GM21528 (cell line): Measurements from ENCODE around the gene PDE4D.
A peak's percentile ranks its signal among the peaks of the same experiment; 100 is the strongest.

Source experiments
- ATAC-seq: cut with Tn5 transposase; IDR thresholded peaks from one replicate; pipeline ENCODE4 v1.9.1; 2021; ENCODE audit warnings: mild to moderate bottlenecking, moderate library complexity; ENCODE audit not compliant: unreplicated experiment, low FRiP score

PDE4D gene

GRCh38 chr5:59174248-59174844 lies 719.2 kb downstream of the PDE4D start:
- peak; percentile 47 for ATAC-seq

- no peak for ATAC-seq
Measured at GRCh38 chr5:59173578-59173977, 719.9 kb downstream of the PDE4D start.

DNA sequence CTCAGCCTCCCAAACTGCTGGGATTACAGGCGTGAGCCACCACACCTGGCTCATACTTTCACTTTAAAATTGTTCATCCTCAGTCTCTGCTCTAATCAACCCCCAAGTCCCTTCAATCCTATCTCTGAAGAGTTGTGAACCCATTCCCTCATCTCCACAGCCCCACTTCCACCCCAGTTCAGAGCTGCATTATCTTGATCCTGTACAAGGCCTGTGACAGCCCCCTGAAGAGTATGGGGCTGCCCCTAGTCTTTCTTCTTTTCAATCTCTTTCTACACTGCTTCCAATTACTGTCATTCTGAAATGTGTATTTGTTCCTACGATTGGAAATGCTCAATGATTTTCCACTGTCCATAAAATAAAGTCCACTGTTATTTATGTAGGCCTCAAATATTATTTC lies 722.4 kb downstream of the PDE4D start:
- no peak for ATAC-seq

DNA sequence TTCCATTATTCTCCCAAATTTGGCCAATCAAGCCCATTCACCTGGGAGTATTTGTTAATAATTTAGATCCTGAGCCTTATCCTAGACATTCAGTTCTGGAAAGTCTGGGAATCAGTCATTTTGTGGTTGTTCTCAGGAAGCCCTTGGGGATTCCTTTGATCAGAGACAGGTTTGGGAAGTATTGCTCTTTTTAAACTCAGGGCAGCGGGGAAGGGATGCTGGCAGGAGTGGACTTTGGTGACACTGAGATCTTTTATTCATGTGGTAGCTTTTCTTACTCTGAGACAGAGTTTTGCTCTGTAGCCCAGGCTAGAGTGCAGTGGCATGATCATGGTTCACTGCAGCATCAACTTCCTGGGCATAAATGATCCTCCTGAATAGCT lies 723.8 kb downstream of the PDE4D start:
- ATAC-seq, result no peak

GRCh38 chr5:59169081-59169767 lies 724.3 kb downstream of the PDE4D start:
- no peak for ATAC-seq

DNA sequence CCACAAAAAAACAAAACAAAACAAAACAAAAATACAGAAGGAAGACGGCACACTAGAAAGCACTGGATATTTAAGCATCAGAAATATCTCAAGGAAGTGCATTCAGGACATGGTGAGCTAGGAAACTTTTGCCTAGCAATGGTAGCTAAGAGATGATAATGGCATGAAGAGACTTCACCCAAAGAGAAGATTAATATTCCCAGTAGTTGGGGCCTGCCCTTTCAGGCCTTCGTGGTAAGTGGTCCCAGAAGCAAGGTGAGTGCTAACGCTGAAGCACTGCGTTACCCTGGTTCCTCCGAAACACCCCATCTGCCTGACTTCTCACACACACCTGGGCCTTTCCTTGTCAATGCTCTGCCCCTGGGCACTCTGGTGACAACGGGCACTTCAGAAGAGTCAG lies 725.5 kb downstream of the PDE4D start:
- ATAC-seq, result no peak

- ATAC-seq, result no peak
Measured at GRCh38 chr5:59164041-59164830, 729.3 kb downstream of the PDE4D start.

DNA sequence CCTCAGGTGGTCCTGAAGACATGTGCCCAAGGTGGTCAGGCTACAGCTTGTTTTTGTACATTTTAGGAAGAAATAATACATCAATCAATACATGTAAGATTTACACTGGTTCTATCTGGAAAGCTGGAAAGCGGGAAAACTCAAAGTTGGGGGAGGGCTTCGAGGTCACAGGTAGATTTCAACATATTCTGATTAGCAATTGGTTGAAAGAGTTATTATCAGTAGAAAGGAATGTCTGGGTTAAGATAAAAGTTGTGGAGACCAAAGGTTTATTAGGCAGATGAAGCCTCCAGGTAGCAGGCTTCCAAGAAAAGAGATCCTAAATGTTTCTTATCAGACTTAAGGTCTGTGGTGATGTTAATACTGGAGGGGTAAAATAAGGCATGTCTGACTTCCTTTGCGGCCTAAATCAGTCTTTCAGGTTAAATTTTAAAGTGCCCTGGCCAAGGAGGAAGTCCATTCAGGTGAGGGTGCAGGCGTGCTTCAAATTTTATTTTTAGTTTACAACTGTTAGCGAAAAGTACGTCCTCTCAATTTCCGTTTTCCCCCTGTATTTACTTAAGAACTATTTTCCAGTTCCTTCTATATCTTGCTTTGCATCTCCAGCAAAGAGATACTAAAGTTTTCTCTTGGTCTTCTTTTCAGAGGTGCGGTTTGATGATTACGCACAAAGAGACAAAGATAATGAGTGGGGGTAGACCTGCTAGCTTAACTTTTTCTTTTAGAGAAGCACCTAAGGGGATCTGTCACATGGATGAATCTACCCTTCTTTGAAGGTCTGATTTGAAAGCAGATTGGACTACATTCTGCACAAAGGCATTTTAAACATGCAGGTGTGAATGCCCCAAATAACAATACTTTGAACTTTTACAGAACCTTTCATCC lies 732.1 kb downstream of the PDE4D start:
- no peak for ATAC-seq

DNA sequence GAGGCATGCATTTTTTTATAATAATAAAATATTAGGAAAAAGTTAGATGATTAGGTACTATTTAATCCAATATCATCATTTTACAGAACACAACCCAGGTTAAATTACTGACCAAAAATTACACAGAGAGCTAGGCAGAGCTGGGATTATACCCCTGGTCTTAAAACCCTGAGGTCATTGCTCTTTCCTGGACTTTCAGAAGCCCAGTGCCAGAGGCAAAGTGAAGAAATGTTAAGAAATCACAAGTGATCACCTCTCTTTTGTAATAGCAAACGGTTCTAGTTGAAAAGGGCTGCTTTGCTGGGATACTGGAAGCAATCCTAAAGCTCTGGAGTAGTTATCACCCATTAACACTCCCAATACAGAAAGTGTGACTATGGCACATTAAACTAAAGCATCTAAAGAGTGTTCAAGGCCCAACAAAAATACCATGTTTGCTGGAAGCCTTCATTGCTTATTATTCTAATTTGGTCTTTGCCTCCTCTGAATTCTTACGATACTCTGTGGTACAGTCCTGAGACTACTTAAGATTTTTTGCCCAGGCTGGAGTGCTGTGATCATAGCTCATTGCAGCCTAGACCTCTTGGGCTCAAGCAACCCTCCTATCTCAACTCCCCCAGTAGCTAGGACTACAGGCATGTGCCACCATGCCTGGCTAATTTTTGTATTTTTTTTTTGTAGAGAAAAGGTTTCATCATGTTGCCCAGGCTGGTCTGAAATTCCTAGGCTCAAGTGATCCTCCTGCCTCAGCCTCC lies 734.7 kb downstream of the PDE4D start:
- no peak for ATAC-seq

GRCh38 chr5:59158165-59158564 lies 735.4 kb downstream of the PDE4D start:
- no peak for ATAC-seq

GRCh38 chr5:59157068-59157467 lies 736.5 kb downstream of the PDE4D start:
- no peak for ATAC-seq

DNA sequence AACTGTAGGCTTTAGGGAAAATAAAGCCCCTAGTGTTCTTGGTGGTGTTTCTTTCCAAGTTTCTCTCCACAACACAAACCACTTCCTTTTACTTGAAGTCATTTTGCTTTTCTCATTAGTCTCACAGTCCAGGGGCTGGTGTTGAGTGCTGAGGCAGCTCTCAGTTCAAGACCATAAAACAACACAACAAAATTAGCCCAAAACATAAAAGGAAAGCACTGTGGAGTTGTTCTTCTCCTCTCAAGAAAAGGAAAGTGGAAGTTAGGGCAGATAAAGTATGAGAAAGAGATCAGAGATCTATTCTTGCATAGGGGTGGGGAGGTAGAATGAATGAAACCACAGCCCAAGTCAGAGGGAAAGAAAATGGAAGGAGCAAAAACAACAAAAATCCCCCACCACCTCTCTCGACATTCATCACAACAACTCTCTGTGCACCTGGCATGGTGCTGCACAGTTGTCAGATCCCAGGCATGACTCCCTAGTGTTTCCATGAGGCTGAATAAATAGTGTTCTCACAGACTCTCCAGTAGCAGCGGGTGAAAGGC lies 740.8 kb downstream of the PDE4D start:
- no peak for ATAC-seq

- ATAC-seq, result no peak
Measured at GRCh38 chr5:59151162-59151889, 742.2 kb downstream of the PDE4D start.

- ATAC-seq, result no peak
Measured at GRCh38 chr5:59149827-59150226, 743.7 kb downstream of the PDE4D start.

- ATAC-seq, result no peak
Measured at GRCh38 chr5:59149271-59149670, 744.3 kb downstream of the PDE4D start.

DNA sequence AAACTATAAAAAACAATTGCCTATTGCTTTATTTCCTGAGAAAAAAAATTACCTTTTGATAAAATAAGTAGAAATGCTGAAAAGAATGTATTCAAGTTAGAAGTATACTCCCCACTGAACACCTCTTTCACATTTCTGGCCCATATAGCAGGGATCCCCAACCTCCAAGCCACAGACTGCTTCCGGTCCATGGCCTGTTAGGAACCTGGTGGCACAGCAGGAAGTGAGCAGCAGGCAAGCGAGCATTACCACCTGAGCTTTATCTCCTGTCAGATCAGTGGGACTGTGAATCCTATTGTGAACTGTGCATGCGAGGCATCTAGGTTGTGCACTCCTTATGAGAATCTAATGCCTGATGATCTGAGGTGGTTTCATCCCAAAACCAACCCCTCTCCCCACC lies 746.8 kb downstream of the PDE4D start:
- ATAC-seq, result no peak

- peak; percentile 84 for ATAC-seq
Measured at GRCh38 chr5:59143926-59144333, 749.6 kb downstream of the PDE4D start.

DNA sequence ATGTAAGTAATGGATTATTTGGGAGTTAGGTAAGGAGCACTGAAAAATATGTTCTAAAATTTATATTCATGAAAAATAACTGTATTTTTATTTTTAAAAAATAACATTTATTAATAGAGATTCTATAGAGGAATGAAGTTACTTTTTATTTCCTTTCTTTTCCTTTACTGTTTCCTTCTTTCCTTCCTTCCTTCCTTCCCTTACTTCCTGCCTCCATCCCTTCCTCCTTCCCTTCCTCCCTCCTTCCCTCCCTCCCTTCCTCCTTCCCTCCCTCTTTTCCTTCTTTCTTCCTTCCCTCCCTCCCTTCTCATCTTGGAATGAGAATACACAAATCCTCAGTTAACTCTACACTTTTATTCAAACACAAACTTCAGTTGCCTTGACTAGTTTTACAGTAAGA lies 750.6 kb downstream of the PDE4D start:
- ATAC-seq, result no peak

DNA sequence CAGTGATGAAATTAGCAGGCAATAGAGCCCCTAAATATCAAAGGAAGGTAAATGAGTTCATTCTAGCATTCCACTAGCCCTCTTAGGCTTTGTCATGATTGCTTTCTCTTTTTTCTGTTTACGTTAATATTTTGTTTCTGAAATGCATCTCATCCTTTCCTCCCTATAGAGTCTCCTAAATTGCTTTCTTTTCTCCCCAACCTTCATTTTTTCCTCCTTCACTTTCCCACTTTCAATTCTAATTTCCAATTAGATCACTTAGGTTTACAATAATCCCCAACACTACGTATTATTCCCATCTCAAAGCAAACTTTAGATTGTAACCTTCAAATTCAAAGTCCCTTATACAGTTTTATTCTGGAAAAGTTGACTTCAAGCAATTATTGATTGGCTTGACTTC lies 751.4 kb downstream of the PDE4D start:
- no peak for ATAC-seq
